IPS-20b (cell line): ENCODE measurements around the gene CYP26B1.
"Not testable (repeated sequence)": the region's sequence is repeated elsewhere in the genome, so short reads cannot be mapped to it uniquely, and the experiment has no call there.

ENCODE experiments used
- H3K27ac ChIP-seq: one replicate; pipeline ENCODE4 v1.5.1; 2013; ENCODE audit warnings: low read length
- H3K27me3 ChIP-seq: 2 replicates; pipeline ENCODE4 v1.6.1; 2013; ENCODE audit warnings: mild to moderate bottlenecking, low read length, inconsistent platforms; ENCODE audit not compliant: insufficient read depth
- H3K36me3 ChIP-seq: 2 replicates; pipeline ENCODE4 v1.6.1; 2013; ENCODE audit warnings: low read depth, mild to moderate bottlenecking, inconsistent platforms, low read length, moderate library complexity; ENCODE audit not compliant: insufficient read depth
- H3K4me1 ChIP-seq: 2 replicates; pipeline ENCODE4 v1.6.1; 2013; ENCODE audit warnings: mild to moderate bottlenecking, control low read depth, inconsistent platforms, low read length, moderate library complexity; ENCODE audit not compliant: insufficient read depth
- H3K4me3 ChIP-seq: 2 replicates; pipeline ENCODE4 v1.5.1; 2013; ENCODE audit warnings: mild to moderate bottlenecking, low read length, inconsistent platforms
- H3K9ac ChIP-seq: 2 replicates; pipeline ENCODE4 v1.6.1; 2013; ENCODE audit warnings: low read depth, mild to moderate bottlenecking, inconsistent platforms, low read length, moderate library complexity
- H3K9me3 ChIP-seq: 2 replicates; pipeline ENCODE4 v1.6.1; 2013; ENCODE audit warnings: mild to moderate bottlenecking, low read depth, low read length, inconsistent platforms; ENCODE audit not compliant: insufficient read depth

Gene CYP26B1

GRCh38 chr2:72094701-72095100 lies 53.0 kb downstream of the CYP26B1 start:
- Histone ChIP-seq H3K4me3 (no peak overlapping the region), H3K9me3 (no peaks in the 10 kb centered on the region), H3K27me3 (no peaks in the 10 kb centered on the region), H3K36me3 (no peaks in the 10 kb centered on the region), H3K27ac (no peak overlapping the region), H3K9ac (no peak overlapping the region), H3K4me1 (no peaks in the 10 kb centered on the region; the same call in 1 of the 2 replicates)

GRCh38 chr2:72092111-72092510 lies 55.6 kb downstream of the CYP26B1 start:
- no peaks in the 10 kb centered on the region for H3K9me3 ChIP-seq
- H3K4me3 ChIP-seq, result no peak overlapping the region
- no peaks in the 10 kb centered on the region for H3K27me3 ChIP-seq
- no peak overlapping the region for H3K9ac ChIP-seq
- H3K27ac ChIP-seq, result no peak overlapping the region
- no peaks in the 10 kb centered on the region for H3K36me3 ChIP-seq
- H3K4me1 ChIP-seq, result no peaks in the 10 kb centered on the region; the same call in 1 of the 2 replicates

- Histone ChIP-seq H3K36me3 (no peaks in the 10 kb centered on the region), H3K9me3 (no peaks in the 10 kb centered on the region), H3K4me3 (no peak overlapping the region), H3K27me3 (no peaks in the 10 kb centered on the region), H3K27ac (no peak overlapping the region), H3K4me1 (no peaks in the 10 kb centered on the region; the same call in 1 of the 2 replicates), H3K9ac (no peak overlapping the region)
These were observed 56.7 kb downstream of the CYP26B1 start for GRCh38 chr2:72090781-72091482.

- Histone ChIP-seq H3K9me3 (no peaks in the 10 kb centered on the region), H3K27me3 (no peaks in the 10 kb centered on the region), H3K9ac (no peak overlapping the region), H3K36me3 (no peaks in the 10 kb centered on the region), H3K4me3 (no peak overlapping the region), H3K27ac (no peak overlapping the region), H3K4me1 (no peaks in the 10 kb centered on the region; the same call in 1 of the 2 replicates)
These were observed 57.4 kb downstream of the CYP26B1 start for GRCh38 chr2:72090271-72090720.

- Histone ChIP-seq H3K4me1 (no peaks in the 10 kb centered on the region; the same call in 1 of the 2 replicates), H3K27me3 (no peaks in the 10 kb centered on the region), H3K36me3 (no peaks in the 10 kb centered on the region), H3K9ac (no peak overlapping the region), H3K9me3 (no peaks in the 10 kb centered on the region), H3K4me3 (no peak overlapping the region), H3K27ac (no peak overlapping the region)
These were observed 58.1 kb downstream of the CYP26B1 start for GRCh38 chr2:72089537-72089936.

GRCh38 chr2:72089028-72089427 lies 58.6 kb downstream of the CYP26B1 start:
- no peaks in the 10 kb centered on the region for H3K36me3 ChIP-seq
- H3K9ac ChIP-seq, result no peak overlapping the region
- H3K4me3 ChIP-seq, result no peak overlapping the region
- H3K4me1 ChIP-seq, result no peaks in the 10 kb centered on the region; the same call in 1 of the 2 replicates
- H3K27me3 ChIP-seq, result no peaks in the 10 kb centered on the region
- no peaks in the 10 kb centered on the region for H3K9me3 ChIP-seq
- no peak overlapping the region for H3K27ac ChIP-seq

- not testable (repeated sequence) for H3K36me3 ChIP-seq, H3K9ac ChIP-seq, H3K4me3 ChIP-seq, H3K4me1 ChIP-seq, H3K27ac ChIP-seq, H3K9me3 ChIP-seq, H3K27me3 ChIP-seq
These were observed 60.6 kb downstream of the CYP26B1 start for GRCh38 chr2:72086871-72087633.

GRCh38 chr2:72085513-72085912 lies 62.1 kb downstream of the CYP26B1 start:
- Histone ChIP-seq H3K27me3 (no peaks in the 10 kb centered on the region), H3K4me1 (no peaks in the 10 kb centered on the region), H3K9me3 (peaks cover 6% of the 10 kb centered on the region; the same call in 1 of the 2 replicates), H3K36me3 (no peaks in the 10 kb centered on the region), H3K9ac (no peak overlapping the region), H3K4me3 (no peak overlapping the region), H3K27ac (no peak overlapping the region)

GRCh38 chr2:72085036-72085435 lies 62.6 kb downstream of the CYP26B1 start:
- Histone ChIP-seq H3K27me3 (no peaks in the 10 kb centered on the region), H3K4me3 (no peak overlapping the region), H3K9me3 (peaks cover 6% of the 10 kb centered on the region; the same call in 1 of the 2 replicates), H3K36me3 (no peaks in the 10 kb centered on the region), H3K4me1 (no peaks in the 10 kb centered on the region), H3K9ac (no peak overlapping the region), H3K27ac (no peak overlapping the region)

- Histone ChIP-seq H3K9ac (no peak overlapping the region), H3K9me3 (peaks cover 6% of the 10 kb centered on the region; the same call in 1 of the 2 replicates), H3K27ac (no peak overlapping the region), H3K27me3 (no peaks in the 10 kb centered on the region), H3K4me3 (no peak overlapping the region), H3K4me1 (no peaks in the 10 kb centered on the region), H3K36me3 (no peaks in the 10 kb centered on the region)
These were observed 63.1 kb downstream of the CYP26B1 start for GRCh38 chr2:72084584-72084976.

- H3K9ac ChIP-seq, result no peak overlapping the region
These were observed 63.7 kb downstream of the CYP26B1 start for GRCh38 chr2:72083751-72084583.

More at GRCh38 chr2:72083751-72084583, 63.7 kb downstream of the CYP26B1 start:
- H3K4me3 ChIP-seq, result no peak overlapping the region
- H3K27me3 ChIP-seq, result no peaks in the 10 kb centered on the region
- no peaks in the 10 kb centered on the region for H3K4me1 ChIP-seq
- H3K36me3 ChIP-seq, result no peaks in the 10 kb centered on the region
- peaks cover 6% of the 10 kb centered on the region; the same call in 1 of the 2 replicates for H3K9me3 ChIP-seq
- no peak overlapping the region for H3K27ac ChIP-seq
